Head of caudate nucleus (tissue), 42 donors: ENCODE measurements around the gene TOP2A.

Experiments used
- DNase-seq, 42 donors: peaks; one replicate each; pipeline versions ENCODE4 v3.0.0 to v3.0.0-alpha.2; 2020 to 2021; ENCODE audit warnings: mixed read lengths in 7 of 42
- intact Hi-C: fragments of 100-400 bp; cut with DNase I; formaldehyde crosslinking; loops from one replicate; pipeline ENCODE4 v1.15.0; 2022

Gene TOP2A

DNA sequence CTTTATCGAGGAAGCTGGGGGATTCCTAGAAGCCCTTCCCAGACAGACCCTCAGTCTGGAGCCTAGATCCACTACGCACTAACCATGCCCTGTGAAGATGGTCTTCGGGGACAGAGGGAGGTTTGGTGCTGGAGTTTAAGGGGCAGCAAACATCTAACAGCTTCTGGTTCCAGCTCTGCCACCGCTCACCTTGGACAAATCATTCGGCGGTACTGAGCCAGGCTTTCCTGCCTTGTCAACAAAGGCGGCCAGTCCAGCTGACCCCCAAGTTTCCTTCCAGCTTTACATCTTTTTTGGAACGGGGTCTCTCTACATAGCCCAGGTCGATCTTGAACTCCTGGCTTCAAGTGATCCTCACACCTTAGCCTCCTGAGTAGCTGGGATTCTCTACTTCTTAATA is 52.8 kb downstream of the TOP2A start:
- peak in 1 of 42 donors; percentile 31 for DNase-seq
- intact Hi-C loops = no loop called here

DNA sequence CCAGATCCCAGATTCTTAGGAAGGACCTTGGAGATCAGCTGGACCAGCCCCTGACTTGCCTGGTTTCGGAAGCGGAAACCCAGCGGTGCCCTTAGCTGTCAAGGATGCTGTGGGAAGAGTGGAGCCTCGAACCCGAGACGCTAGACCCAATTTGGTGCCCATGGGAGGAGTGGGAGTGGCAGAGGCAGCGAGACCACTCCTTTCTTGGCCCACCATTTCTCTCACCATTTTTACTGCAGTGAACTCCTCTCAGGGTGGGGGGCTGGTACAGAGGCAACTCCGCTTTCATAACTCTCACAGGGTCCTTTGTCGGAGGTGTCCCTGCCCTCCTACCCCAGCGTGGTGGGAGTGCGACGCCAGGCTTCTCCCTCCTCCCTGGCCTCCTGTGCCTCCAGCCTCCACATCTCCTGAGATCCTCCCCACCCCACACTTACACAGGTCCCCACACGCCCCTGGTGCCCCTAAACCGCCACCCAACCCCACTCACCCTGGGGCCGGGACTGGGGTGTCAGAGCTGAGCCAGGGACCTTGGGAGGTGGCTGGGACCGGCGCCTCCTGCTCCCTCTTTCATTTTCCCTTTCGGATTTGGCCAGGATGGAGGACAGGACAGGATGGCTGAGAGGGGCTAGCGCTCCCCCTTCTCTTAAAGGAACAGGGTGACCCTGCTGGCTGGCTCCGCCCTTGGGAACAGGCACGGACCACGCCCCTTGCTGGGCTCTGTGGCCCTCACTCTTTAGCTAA is 53.4 kb downstream of the TOP2A start, which contains the start of gene GJD3:
Gene GJD3 (minus strand): TSS at position 617 of the 741 bp plus-strand sequence. CDS start 922 bp downstream, outside the sequence.
- intact Hi-C loops = no loop called here
- DNase-seq = peak in 1 of 42 donors; percentile 14

DNA sequence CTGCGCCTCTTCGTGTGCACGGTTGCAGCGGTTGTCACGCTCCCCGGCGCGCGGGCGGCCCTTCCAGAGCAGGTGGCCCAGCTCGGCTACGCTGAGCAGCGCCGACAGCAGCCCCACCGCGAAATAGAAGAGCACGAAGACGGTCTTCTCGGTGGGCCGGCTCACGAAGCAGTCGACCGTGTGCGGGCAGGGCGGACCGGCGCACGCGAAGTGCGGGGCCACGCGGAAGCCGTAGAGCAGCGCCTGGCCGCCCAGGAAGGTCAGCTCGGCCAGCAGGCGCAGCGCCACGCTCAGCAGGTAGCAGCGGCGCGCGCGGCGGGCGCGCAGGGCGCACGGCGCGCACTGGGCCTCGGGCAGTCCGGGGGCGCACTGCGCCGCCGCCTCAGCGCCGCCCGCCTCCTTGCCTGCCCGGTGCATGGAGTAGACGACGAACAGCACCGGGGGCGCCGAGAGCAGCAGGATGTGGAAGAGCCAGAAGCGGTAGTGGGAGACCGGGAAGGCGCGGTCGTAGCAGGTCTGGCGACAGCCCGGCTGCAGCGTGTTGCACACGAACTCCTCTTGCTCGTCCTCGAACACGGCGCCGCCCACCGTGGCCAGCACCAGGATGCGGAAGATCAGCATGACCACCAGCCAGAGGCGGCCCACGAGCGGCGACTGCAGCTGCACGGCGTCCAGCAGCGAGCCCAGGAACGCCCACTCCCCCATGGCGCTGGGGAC is 54.4 kb downstream of the TOP2A start:
- intact Hi-C loops = no loop called here
- DNase-seq = peak in 2 of 42 donors; percentile 25 to 36

DNA sequence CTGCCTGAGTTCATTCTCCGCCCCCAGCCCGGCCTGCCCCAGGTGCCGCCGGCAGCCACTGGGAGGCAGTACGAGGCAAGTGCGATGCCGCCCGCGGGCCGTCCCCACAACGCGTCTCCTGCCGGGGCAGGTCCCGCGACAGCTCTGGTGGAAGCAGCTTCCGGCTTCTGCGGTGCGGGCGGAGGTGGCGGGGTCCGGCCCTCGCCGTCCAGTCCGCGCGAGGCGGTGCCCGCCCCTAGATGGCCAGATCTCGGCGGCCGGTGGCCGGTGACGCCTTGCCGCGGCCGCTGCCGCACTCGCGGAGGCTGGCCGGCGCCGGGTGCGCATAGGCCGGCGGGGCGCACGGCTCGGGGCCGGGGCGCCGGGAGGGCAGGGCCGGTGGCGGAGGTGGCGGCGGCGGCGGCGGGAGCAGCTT is 55.0 kb downstream of the TOP2A start:
- DNase-seq = peak in 13 of 42 donors; percentile 28 to 63 (median 41)
- intact Hi-C loops = no loop called here

DNA sequence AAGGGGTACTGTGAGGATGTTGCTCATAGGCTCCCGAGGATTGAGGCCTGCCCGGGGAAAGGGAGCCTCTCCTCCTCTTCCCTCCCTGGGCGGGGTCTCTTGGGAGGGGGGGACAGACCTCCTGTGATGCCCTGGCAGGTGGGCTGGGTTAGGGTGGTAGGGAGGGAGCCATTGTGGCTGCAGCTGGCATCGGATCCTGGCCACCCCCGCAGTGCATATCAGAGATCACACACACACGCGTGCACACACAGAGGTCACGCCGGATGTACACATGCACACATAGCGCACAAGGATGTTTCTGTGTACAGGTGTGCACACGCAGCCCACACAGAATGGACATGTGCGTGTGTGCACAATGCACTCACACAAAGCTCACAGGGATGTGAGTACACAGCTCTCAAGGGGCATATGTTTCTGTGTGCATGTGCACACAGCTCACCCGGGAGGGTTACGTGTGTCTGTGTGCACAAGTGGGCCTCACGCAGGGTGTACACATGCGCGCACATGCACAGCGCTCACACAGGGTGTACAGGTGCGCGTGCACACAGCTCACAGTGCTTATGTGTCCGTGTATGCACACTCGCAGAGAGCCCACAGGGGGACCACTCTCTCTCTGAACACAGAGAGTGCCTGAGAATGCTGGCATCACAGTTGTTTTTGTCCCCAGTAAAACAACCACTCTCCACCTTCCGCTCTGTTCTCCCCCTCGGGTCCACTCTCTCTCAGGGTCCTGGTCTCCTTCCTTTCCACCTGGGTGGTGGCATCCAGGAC is 55.6 kb downstream of the TOP2A start:
- intact Hi-C loops = no loop called here
- no peak for DNase-seq

DNA sequence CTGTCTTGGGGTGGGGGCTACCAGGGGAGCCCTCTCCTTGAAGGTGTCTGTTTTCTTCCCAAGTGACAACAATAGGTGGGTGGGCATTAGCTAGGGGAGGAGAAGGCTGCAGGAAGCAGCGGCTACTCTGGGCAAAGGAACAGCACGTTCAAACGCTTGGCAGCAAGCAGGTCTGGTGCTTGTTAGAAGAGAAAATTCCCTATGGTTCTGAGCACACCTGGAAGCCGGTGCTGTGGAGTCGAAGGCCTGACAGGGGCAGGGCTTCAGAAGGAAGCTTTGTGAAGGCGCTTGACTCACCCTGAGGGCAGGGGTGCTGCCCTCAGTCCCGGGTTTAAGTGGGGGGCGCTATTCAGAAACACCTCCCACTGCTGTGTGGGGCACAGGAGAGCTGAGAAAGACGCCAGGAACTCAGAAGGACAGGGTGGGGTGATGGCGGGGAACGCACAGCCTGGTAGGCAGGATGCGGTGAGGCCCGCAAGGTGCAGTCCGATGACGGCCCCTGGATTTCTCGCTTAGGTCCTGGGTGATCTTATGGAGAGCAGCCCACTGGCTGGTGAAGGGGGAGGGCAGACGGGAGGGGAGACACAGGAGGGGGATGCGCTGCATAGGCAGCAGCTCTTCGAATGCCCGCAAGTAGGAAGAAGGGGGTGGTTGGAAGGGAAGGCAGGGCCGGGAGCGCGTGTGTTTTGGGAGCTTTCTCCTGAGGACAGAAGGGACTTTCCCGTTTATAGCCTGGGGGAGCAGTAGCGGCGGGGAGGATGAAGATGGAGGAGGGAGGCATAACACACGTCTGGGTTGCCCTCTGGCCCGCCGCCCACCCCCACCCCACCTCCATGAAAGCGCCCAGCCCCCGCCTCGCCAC is 56.4 kb downstream of the TOP2A start:
- intact Hi-C loops = no loop called here
- DNase-seq = no peak

DNA sequence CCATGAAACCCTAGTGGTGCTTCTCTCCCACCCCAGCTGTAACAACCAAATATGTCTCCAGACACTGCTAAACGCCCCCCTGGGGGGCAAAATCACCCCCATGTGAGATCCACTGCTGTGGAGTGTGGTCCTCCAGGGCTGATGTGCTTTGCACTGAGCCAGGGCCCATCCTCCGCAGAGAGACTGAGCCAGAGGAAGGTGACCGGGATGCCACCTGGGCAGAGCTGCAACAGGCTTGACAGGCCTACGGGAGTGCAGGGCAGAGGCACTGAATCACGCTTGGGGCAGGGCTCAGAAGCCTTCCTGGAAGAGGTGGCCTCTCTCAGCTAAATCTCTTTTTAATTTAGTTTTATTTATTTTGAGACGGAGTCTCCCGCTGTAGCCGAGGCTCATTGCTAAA is 57.6 kb downstream of the TOP2A start:
- intact Hi-C loops = no loop called here
- no peak for DNase-seq

DNA sequence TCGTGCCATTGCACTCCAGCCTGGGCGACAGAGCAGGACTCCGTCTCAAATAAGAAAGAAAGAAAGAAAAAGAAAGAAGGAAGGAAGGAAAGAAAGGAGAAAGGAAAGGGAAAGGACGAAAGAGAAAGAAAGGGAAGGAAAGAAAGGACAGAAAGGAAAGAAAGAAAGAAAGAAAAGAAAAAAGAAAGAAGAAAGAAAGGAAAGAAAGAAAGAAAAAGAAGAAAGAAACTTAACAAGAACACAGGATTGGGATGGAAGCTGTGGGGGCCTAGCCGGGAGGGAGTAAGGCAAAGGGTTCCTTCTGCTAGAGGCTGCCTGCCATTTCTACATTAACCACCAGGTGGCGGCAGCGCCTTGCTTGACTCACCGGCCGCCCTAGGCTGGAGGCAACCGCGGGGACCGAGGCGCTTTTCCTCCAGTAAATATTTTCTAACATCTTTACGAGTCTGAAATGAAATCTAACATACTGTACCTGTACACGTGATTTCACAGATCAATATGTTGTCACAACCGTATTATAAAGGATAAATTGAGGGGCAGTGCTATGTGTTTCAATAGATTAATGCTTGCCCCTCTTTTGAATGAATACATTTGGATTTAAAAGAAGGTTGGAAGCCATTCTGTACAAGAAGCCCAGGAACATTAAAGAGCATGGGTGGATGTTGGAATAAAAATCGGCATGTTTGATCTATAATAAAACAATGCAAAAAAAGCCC is 59.2 kb downstream of the TOP2A start:
- intact Hi-C loops = loop anchor here (2.0 to 5.0 kb wide), 2 partner anchors 174 to 202 kb away; no protein-coding TSS in a partner anchor

DNA sequence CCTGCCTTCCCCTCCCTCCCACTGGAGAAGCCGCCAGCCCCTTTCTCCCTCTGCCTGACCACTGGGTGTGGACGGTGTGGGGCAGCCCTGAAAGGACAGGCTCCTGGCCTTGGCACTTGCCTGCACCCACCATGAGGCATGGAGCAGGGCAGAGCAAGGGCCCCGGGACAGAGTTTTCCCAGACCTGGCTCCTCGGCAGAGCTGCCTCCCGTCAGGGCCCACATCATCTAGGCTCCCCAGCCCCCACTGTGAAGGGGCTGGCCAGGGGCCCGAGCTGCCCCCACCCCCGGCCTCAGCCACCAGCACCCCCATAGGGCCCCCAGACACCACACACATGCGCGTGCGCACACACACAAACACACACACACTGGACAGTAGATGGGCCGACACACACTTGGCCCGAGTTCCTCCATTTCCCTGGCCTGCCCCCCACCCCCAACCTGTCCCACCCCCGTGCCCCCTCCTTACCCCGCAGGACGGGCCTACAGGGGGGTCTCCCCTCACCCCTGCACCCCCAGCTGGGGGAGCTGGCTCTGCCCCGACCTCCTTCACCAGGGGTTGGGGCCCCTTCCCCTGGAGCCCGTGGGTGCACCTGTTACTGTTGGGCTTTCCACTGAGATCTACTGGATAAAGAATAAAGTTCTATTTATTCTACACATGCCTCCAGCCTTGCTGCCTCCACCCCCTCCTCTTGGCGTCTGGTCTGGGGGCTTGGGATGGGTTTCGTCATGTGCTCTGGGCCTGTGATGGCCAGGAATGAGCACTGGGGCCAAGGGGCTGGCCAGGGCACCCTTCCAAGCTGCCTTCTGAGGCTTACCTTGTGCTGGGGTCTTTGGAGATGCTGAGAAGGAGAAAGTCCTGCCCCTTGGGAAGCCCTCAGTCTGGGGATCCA is 60.5 kb downstream of the TOP2A start:
- intact Hi-C loops = loop anchor here (5.0 kb wide), 1 partner anchor 175 kb away; no protein-coding TSS in a partner anchor
- no peak for DNase-seq

More for the DNA sequence above, 59.2 kb downstream of the TOP2A start:
- DNase-seq = peak; percentile 77 to 97 (median 93)

DNA sequence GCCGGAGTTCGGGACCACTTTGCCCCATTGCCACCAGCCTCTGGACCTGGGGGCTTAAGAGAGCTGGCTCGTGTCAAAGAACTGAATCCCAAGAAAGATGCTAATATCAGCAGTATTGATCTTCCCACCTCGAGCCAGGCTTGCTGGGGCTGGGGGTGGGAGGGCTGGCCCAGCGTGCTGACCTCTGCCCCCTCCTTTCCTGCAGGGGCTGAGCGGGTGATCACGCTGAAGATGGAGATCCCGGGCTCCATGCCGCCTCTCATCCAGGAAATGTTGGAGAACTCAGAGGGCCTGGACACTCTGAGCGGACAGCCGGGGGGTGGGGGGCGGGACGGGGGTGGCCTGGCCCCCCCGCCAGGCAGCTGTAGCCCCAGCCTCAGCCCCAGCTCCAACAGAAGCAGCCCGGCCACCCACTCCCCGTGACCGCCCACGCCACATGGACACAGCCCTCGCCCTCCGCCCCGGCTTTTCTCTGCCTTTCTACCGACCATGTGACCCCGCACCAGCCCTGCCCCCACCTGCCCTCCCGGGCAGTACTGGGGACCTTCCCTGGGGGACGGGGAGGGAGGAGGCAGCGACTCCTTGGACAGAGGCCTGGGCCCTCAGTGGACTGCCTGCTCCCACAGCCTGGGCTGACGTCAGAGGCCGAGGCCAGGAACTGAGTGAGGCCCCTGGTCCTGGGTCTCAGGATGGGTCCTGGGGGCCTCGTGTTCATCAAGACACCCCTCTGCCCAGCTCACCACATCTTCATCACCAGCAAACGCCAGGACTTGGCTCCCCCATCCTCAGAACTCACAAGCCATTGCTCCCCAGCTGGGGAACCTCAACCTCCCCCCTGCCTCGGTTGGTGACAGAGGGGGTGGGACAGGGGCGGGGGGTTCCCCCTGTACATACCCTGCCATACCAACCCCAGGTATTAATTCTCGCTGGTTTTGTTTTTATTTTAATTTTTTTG is 61.6 kb downstream of the TOP2A start:
- DNase-seq = no peak
- intact Hi-C loops = loop anchor here (2.0 to 5.0 kb wide), 2 partner anchors 53 to 176 kb away; no protein-coding TSS in a partner anchor

DNA sequence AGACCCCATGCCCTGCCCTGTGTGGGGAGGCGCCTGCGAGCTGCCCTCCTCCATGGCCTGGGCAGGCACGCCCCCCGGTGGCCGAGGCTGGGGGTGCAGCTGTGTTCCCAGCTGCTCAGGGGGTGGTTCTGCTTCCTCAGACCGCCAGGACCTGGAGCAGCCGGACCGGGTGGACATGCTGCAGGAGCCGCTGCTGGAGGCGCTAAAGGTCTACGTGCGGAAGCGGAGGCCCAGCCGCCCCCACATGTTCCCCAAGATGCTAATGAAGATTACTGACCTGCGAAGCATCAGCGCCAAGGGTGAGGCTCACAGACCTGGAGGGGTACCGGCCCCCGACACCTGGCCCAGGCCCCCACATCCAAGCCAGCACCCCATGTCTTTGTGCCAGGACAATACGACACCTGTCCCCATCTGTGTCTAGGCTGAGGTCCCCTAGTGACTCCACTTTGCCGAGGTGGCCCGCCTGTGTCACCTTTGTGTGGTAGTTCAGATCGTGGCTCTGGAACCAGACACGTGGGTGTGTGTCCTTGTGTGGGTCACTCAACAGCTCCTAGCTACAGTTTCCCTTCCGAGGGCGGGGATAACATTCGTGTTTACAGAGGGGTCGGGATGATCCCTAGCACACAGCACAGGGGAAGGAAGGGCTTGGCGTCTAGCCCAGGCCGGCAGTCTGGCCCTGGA is 62.4 kb downstream of the TOP2A start:
- intact Hi-C loops = loop anchor here (2.0 to 5.0 kb wide), 2 partner anchors 52 to 177 kb away; no protein-coding TSS in a partner anchor
- DNase-seq = peak in 41 of 42 donors; percentile 44 to 90 (median 78)

DNA sequence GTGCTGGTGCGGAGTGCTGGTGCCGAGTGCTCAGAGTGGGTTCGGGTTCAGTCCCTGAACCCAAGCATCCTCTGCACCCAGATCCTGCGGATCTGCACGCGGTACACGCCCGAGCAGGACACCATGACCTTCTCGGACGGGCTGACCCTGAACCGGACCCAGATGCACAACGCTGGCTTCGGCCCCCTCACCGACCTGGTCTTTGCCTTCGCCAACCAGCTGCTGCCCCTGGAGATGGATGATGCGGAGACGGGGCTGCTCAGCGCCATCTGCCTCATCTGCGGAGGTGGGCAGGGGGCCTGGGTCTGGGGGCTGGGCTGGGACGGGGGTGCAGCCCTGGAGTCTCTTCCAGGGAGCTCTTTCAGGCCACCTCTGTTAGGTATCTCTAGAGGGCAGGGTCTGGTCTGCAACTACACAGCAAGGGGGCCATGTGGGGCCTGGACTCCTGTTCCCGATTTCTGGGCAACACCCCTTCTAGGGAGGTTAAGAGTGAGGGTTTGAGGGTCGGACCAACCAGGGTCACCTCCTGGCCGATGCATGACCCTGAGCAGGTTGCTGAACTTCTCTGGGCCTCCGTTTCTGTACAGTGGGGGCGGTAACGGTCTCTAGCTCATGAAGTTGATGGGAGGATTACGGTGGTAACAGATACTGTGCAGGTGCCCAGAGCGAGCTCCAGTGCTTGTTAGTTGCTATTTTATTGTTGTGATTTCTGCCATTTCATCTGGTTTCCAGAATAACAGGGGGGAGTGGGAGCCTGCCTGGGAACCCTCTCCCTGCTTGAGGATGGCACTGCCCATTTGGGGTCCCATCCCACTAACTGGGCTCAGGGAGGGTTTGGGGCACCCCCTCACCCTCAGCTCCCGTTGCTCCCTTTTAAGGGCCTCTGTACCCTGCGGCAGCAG is 63.2 kb downstream of the TOP2A start:
- intact Hi-C loops = loop anchor here (2.0 to 5.0 kb wide), 2 partner anchors 52 to 178 kb away; no protein-coding TSS in a partner anchor
- no peak for DNase-seq

DNA sequence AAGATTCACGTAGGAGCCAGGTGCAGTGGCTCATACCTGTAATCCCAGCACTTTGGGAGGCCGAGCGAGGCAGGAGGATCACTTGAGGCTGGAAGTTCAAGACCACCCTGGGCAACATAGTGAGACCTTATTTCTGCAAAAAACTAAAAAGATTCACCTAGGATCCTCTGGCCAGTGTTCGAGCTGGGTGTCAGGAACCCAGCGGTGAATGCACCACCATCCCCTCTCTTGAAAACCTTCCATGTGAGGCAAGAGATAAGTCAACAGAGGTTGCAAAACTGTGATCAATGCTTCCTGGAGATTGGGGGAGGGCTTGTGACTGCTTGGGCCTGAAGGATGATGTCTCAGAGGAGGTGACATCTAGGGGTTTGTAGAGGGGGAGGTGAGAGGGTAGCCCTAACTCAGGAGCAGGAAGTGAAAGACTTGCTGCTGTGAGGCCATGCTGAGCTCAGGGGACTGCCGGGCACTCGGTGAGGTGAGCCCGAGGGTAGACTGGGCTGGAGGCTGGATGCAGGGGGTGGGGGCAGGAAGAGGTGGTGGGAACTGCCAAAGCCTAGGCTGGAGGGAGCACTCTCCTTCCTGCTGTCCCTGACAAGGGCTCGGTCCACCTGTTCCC is 64.8 kb downstream of the TOP2A start:
- no peak for DNase-seq
- intact Hi-C loops = no loop called here
